HL-60/S4 (cell line): ENCODE results near the gene AP2B1.

Experiments used
- in situ Hi-C: fragments of 300-500 bp; cut with MboI; formaldehyde crosslinking; loops from 2 replicates; pipeline ENCODE4 v1.14.3; 2022; ENCODE audit warnings: low sequenced_read_pairs

Gene AP2B1

GRCh38 chr17:35618628-35619027 lies 31.5 kb downstream of the AP2B1 start:
- in situ Hi-C loops: no loop called here

GRCh38 chr17:35621768-35622167 lies 34.6 kb downstream of the AP2B1 start:
- in situ Hi-C loops: no loop called here

- in situ Hi-C loops: no loop called here
These were observed 40.3 kb downstream of the AP2B1 start for GRCh38 chr17:35627417-35627816.

GRCh38 chr17:35630530-35631148 lies 43.5 kb downstream of the AP2B1 start:
- in situ Hi-C loops: no loop called here

GRCh38 chr17:35641032-35641431 lies 53.9 kb downstream of the AP2B1 start:
- in situ Hi-C loops: no loop called here

GRCh38 chr17:35645923-35646322 lies 58.8 kb downstream of the AP2B1 start:
- in situ Hi-C loops: no loop called here

- in situ Hi-C loops: no loop called here
These were observed 64.3 kb downstream of the AP2B1 start for GRCh38 chr17:35651467-35651866.

GRCh38 chr17:35653619-35654361 lies 66.7 kb downstream of the AP2B1 start:
- in situ Hi-C loops: no loop called here

GRCh38 chr17:35655303-35655702 lies 68.2 kb downstream of the AP2B1 start:
- in situ Hi-C loops: no loop called here

GRCh38 chr17:35660902-35661301 lies 73.8 kb downstream of the AP2B1 start:
- in situ Hi-C loops: no loop called here

- in situ Hi-C loops: no loop called here
These were observed 77.6 kb downstream of the AP2B1 start for GRCh38 chr17:35664685-35665084.

GRCh38 chr17:35665662-35666061 lies 78.5 kb downstream of the AP2B1 start:
- in situ Hi-C loops: no loop called here

- in situ Hi-C loops: no loop called here
These were observed 78.9 kb downstream of the AP2B1 start for GRCh38 chr17:35666070-35666469.

GRCh38 chr17:35666967-35667532 lies 79.9 kb downstream of the AP2B1 start:
- in situ Hi-C loops: no loop called here

GRCh38 chr17:35668802-35669201 lies 81.7 kb downstream of the AP2B1 start:
- in situ Hi-C loops: no loop called here

- in situ Hi-C loops: no loop called here
These were observed 87.4 kb downstream of the AP2B1 start for GRCh38 chr17:35674552-35674951.

- in situ Hi-C loops: no loop called here
These were observed 89.3 kb downstream of the AP2B1 start for GRCh38 chr17:35676441-35676840.

- in situ Hi-C loops: no loop called here
These were observed 92.0 kb downstream of the AP2B1 start for GRCh38 chr17:35679007-35679682.

- in situ Hi-C loops: no loop called here
These were observed 96.5 kb downstream of the AP2B1 start for GRCh38 chr17:35683591-35683990.

GRCh38 chr17:35684055-35684802 lies 97.1 kb downstream of the AP2B1 start:
- in situ Hi-C loops: no loop called here
